ENCODE data around the gene FAM13B. TPM values are rescaled to one million over a fixed set of nuclear protein-coding genes. Genes with fewer than 3 reads are reported as not detected.

Gene FAM13B
- total and polyA plus RNA-seq, 9 of the 15 experiments (the other 6 are each of a cell fraction or from before 2014, with no cell fraction given), result 2.3 to 21.6 (median 14.1) TPM

GRCh38 chr5:137901011-137901817 is 131.7 kb downstream of the FAM13B start (continued):
- TF ChIP-seq POLR2AphosphoS5 (IDR thresholded peaks at IDR 0.05; ENCODE audit: control insufficient read depth, insufficient read depth, low read depth, low read length) (no peak), NFIX (CRISPR knock-in tag; IDR thresholded peaks at IDR 0.05; ENCODE audit: low read depth) (no peak), POLR2G (IDR thresholded peaks at IDR 0.05; ENCODE audit: low read depth, low read length) (no peak), RBM17 (IDR thresholded peaks at IDR 0.05; ENCODE audit: borderline replicate concordance, low read depth, low read length) (no peak), SIX5 (IDR thresholded peaks at IDR 0.05; ENCODE audit: borderline replicate concordance in 1 of 2, insufficient read depth in 1 of 2, low read depth in 1 of 2, low read length in 2 of 2) (no peak), PHTF2 (CRISPR knock-in tag; IDR thresholded peaks at IDR 0.05) (no peak), FOXK1 (CRISPR knock-in tag; IDR thresholded peaks at IDR 0.05; ENCODE audit: borderline replicate concordance) (no peak), HEY1 (CRISPR knock-in tag; IDR thresholded peaks at IDR 0.05; ENCODE audit: borderline replicate concordance) (no peak), DPF2 (IDR thresholded peaks at IDR 0.05) (peak; percentile 67), FOXK2 (conservative IDR thresholded peaks at IDR 0.05 in 1 of 2, IDR thresholded peaks at IDR 0.05 in 1 of 2; ENCODE audit: low read depth in 2 of 2) (peak; percentile 34 to 52; a peak in 3 of 4 replicates), E2F4 (CRISPR knock-in tag; IDR thresholded peaks at IDR 0.05; ENCODE audit: low read depth) (no peak), MCM5 (IDR thresholded peaks at IDR 0.05; ENCODE audit: low read depth) (no peak), DEAF1 (CRISPR knock-in tag; IDR thresholded peaks at IDR 0.05) (no peak), SNRNP70 (optimal IDR thresholded peaks at IDR 0.05; ENCODE audit: low read depth, low read length) (no peak), YY1 (IDR thresholded peaks at IDR 0.05; ENCODE audit: borderline replicate concordance in 1 of 3, control insufficient read depth in 1 of 3, extremely low read depth in 1 of 3, insufficient read depth in 3 of 3, insufficient read length in 1 of 3, insufficient replicate concordance in 2 of 3, low read depth in 1 of 3, low read length in 2 of 3) (peak in 1 of 3 experiments; percentile 17), GTF2B (IDR thresholded peaks at IDR 0.05; ENCODE audit: extremely low read depth, insufficient read length) (no peak), NONO (IDR thresholded peaks at IDR 0.05; ENCODE audit: low read depth in 2 of 2, low read length in 1 of 2) (no peak), POLR2A (conservative IDR thresholded peaks at IDR 0.05) (no peak), RNF219 (CRISPR knock-in tag; IDR thresholded peaks at IDR 0.05) (no peak), KAT7 (CRISPR knock-in tag; IDR thresholded peaks at IDR 0.05; ENCODE audit: borderline replicate concordance) (no peak), ZBED1 (IDR thresholded peaks at IDR 0.05) (no peak), EP300 (IDR thresholded peaks at IDR 0.05; ENCODE audit: low read length) (no peak)
